C4-2B (cell line): ENCODE results near the gene HSPG2.

ENCODE experiments used
- H3K27ac ChIP-seq: fragments of 450-650 bp; 2 replicates; pipeline ENCODE4 v1.5.1; 2017
- ZFX ChIP-seq: fragments of 450-650 bp; IDR thresholded peaks from 2 replicates; pipeline ENCODE4 v1.6.1; 2017
- TF ChIP-seq, protein P1 (sequence below): fragments of 450-650 bp; conservative IDR thresholded peaks from 2 replicates; pipeline ENCODE4 v1.5.1; 2017; ENCODE audit warnings: mild to moderate bottlenecking

The HSPG2 gene

DNA sequence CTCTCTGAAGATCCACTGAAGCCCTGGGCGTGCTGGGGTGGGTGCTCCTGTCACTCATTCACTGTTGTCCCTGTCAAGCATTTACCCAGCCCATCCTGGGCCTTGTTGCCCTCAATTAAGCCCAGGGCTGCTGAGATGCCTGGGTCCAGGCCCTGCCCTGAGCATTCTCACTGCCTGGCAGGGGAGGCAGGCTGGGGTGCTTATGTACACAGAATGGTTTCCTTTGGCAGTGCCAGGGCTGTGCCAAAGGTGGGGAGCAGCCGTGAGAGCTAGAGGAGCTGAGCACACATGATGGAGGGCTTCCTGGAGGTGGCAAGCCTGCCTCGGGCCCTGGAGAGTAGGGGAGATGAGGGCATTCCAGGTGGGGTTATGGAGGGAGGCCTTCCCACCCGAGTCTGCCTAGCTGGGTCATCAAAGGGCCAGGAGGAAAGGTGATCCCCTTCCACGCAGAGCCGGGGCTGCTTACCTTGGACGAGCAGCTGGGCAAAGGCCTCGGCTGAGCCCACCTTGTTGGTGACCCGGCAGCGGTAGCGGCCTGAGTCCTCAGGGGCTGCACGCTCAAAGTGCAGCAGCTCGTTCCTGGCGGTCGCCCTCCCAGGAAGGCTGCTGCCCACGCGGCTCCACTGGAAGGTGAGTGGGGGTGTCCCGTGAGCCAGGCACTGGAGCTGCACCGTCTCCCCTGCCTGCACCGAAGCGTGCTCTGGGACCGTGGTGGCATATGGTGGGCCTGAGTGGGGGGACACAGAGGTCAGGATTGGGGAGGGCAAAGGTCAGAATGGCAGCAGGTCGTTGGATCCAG, 98.6 kb downstream of the HSPG2 start:
- no peak overlapping the region for H3K27ac ChIP-seq

DNA sequence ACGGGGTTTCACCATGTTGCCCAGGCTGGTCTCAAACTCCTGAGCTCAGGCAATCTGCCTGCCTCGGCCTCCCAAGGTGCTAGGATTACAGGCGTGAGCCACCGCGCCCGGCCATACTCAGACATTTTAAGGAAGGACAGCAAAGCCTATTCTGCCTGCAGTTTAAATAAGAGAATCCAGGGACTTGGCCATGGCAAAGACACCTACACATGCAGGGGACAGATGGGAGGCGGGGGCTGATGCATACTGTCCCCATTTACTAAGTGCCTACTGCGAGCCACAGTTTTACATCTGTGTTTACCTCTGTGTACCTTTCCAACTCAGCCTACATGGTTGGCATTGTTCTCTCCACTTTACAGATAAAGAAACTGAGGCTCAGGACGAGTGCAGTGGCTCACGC, 99.6 kb downstream of the HSPG2 start:
- no peak overlapping the region for H3K27ac ChIP-seq
- TF ChIP-seq, protein P1, sequence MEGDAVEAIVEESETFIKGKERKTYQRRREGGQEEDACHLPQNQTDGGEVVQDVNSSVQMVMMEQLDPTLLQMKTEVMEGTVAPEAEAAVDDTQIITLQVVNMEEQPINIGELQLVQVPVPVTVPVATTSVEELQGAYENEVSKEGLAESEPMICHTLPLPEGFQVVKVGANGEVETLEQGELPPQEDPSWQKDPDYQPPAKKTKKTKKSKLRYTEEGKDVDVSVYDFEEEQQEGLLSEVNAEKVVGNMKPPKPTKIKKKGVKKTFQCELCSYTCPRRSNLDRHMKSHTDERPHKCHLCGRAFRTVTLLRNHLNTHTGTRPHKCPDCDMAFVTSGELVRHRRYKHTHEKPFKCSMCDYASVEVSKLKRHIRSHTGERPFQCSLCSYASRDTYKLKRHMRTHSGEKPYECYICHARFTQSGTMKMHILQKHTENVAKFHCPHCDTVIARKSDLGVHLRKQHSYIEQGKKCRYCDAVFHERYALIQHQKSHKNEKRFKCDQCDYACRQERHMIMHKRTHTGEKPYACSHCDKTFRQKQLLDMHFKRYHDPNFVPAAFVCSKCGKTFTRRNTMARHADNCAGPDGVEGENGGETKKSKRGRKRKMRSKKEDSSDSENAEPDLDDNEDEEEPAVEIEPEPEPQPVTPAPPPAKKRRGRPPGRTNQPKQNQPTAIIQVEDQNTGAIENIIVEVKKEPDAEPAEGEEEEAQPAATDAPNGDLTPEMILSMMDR: no peak
- TF ChIP-seq ZFX: no peak

More for the DNA sequence above, 98.6 kb downstream of the HSPG2 start:
- no peak for TF ChIP-seq ZFX
- TF ChIP-seq, protein P1: no peak

DNA sequence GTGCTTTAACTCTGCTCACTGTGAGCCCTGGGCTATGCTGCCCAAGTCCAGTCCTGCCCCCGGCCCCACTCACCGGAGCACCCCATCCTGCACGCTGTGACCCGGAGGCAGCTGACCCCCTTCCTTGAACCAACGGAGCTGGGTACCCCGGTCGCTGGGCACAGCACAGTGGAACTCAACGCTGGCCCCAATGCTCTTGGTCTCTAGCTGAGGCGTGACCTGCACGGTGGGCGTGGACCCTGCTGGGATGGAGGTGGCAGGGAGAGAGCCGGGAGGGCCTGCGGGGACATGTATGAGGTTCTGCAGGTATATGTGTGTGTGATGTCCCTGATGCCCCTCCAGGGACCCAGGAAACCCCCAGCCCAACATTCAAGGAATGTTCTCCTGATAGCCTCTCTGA, 100.4 kb downstream of the HSPG2 start:
- no peak overlapping the region for H3K27ac ChIP-seq
- TF ChIP-seq, protein P1: no peak
- no peak for TF ChIP-seq ZFX

DNA sequence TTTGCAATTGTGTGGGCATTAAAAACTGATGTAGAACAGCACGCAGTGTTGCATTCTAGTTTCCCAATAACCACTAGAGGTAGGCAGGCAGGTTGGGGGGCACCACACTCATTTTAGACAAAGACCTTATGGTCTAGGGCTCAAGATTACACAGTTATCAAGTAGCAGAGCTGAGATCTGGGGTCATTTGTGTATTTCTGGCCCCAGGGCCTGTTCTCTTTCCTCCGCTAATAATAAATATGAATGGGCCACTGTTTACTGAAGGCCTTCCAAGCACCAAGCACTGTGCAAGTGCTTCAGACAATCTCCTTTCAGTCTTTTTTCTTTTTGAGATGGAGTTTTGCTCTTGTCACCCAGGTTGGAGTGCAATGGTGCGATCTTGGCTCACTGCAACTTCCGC, 101.1 kb downstream of the HSPG2 start:
- no peak for TF ChIP-seq ZFX
- TF ChIP-seq, protein P1: no peak

DNA sequence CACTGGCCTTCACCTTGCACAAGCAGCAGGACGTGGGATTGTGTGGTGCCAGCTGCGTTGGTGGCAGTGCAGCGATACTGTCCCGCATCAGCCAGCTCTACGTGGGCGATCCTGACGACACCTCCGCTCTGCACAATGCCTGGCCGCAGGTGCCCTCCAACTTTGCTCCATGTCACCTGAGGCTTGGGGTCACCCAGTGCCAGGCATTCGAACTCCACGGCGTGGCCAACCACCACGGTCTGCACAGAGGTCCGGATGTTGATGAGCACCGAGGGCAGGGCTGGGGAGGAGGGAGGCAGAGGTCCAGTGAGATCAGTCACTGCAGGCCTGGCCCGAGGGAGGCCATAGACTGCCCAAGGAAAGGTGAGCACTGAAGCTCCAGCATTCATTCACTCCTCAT, 102.4 kb downstream of the HSPG2 start:
- TF ChIP-seq, protein P1: no peak
- TF ChIP-seq ZFX: no peak
- H3K27ac ChIP-seq: no peak overlapping the region

More for the DNA sequence above, 101.1 kb downstream of the HSPG2 start:
- H3K27ac ChIP-seq: no peak overlapping the region

DNA sequence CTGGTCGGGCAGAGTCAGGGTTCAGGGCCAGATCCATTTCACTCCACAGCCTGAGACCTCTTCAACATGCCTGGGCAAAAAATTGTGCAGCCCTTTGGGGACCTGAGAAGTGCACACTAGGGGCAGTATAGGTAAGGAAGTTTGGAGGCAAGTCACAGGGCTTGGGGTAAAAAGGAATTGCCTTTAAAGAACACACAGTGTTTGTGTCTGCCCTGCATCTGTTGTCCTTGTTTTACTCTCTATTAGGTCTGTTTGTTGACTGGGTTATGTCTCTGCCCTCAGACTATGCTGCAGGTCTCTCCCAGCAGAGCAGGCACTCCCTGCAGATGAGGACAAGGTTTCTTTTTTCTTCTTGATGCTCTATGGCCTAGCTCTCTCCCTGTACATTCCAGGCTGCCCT, 103.0 kb downstream of the HSPG2 start:
- H3K27ac ChIP-seq: no peak overlapping the region
- TF ChIP-seq, protein P1: no peak
- TF ChIP-seq ZFX: no peak

DNA sequence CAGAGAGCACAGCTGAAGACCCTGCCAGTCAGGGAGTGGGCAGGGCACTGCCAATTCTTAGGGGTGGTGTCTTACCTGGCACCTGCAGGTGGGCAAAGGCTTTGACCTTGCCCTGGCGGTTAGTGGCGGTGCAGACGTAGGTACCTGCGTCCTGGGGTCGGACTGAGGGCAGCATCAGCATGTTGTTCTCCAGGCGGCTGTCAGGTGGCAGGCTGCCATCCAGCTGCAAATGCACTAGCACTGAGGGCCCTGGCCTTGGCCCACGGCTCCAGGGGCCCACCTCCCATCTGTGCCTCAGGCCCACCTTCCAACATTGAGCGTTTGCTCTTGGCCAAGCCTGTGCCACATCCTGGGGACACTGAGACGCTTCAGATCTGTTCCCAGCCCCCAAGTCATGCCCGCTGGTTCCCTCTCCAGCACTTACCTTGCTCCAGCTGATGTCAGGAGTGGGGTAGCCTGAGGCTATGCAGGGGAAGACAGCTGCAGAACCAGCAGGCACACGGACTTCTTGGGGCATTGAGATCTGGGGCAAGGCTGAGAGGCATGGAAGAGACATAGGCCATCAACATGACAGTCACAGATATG, 103.6 kb downstream of the HSPG2 start:
- H3K27ac ChIP-seq: no peak overlapping the region
- no peak for TF ChIP-seq ZFX
- TF ChIP-seq, protein P1: no peak
